ENCODE measurements around the gene SPPL3. TPM values are rescaled to one million over a fixed set of nuclear protein-coding genes. Genes with fewer than 3 reads are reported as not detected.

The SPPL3 gene
- total RNA-seq, 1 experiment from 2014 or later, result 32.5 TPM

GRCh38 chr12:120774169-120774916, 129.8 kb downstream of the SPPL3 start:
- ATAC-seq (no peak), DNase-seq (ENCODE audit: low spot score) (no peak)
- H3K36me3 Mint-ChIP-seq, result no peaks in the 10 kb centered on the region; the same call in 1 of the 2 replicates
- POLR2A ChIA-PET, result no interaction called here
- CTCF ChIA-PET, result no interaction called here
- H3K4me3 Mint-ChIP-seq, result no peak overlapping the region
- peak overlapping the region; percentile 4 for H3K27ac Mint-ChIP-seq
- peaks cover 12% of the 10 kb centered on the region for H3K4me1 Mint-ChIP-seq
- no peaks in the 10 kb centered on the region for H3K27me3 Mint-ChIP-seq (ENCODE audit: low read depth)
- no peaks in the 10 kb centered on the region for H3K9me3 Mint-ChIP-seq
- no peak for TF ChIP-seq FOXK1 (CRISPR knock-in tag; IDR thresholded peaks at IDR 0.05)
- no peak for TF ChIP-seq ATF2 (CRISPR knock-in tag; IDR thresholded peaks at IDR 0.05; ENCODE audit: borderline replicate concordance, low read depth)
- no peak for TF ChIP-seq STAT6 (CRISPR knock-in tag; conservative IDR thresholded peaks at IDR 0.05; ENCODE audit: low read depth)
- TF ChIP-seq ZNF671 (CRISPR knock-in tag; IDR thresholded peaks at IDR 0.05), result no peak
- TF ChIP-seq PREB (CRISPR knock-in tag; IDR thresholded peaks at IDR 0.05; ENCODE audit: borderline replicate concordance), result no peak
- no peak for TF ChIP-seq NFYB (CRISPR knock-in tag; conservative IDR thresholded peaks at IDR 0.05; ENCODE audit: low read depth)
- no peak for TF ChIP-seq NFATC4 (CRISPR knock-in tag; IDR thresholded peaks at IDR 0.05)
- no peak for TF ChIP-seq SMAD4 (CRISPR knock-in tag; IDR thresholded peaks at IDR 0.05)
- no peak for TF ChIP-seq JUN (CRISPR knock-in tag; IDR thresholded peaks at IDR 0.05)
- TF ChIP-seq PRDM15 (CRISPR knock-in tag; IDR thresholded peaks at IDR 0.05), result no peak
- no peak for TF ChIP-seq MAX (CRISPR knock-in tag; IDR thresholded peaks at IDR 0.05)
- TF ChIP-seq FOXP4 (CRISPR knock-in tag; IDR thresholded peaks at IDR 0.05), result no peak
- no peak for TF ChIP-seq AFF4 (CRISPR knock-in tag; IDR thresholded peaks at IDR 0.05; ENCODE audit: borderline replicate concordance)
- no peak for TF ChIP-seq E2F1 (CRISPR knock-in tag; IDR thresholded peaks at IDR 0.05)
- no peak for TF ChIP-seq ATF6 (CRISPR knock-in tag; IDR thresholded peaks at IDR 0.05)
- no peak for TF ChIP-seq RORB (CRISPR knock-in tag; IDR thresholded peaks at IDR 0.05)
- no peak for TF ChIP-seq CREB1 (CRISPR knock-in tag; IDR thresholded peaks at IDR 0.05)
- no peak for TF ChIP-seq TP53 (CRISPR knock-in tag; IDR thresholded peaks at IDR 0.05)
